Bronchial epithelial cell (primary cell): Measurements from ENCODE around the gene SRC. TPM values are rescaled to one million over a fixed set of nuclear protein-coding genes. Genes with fewer than 3 reads are reported as not detected.

ENCODE experiments used
- DNase-seq: peaks from one replicate; pipeline ENCODE4 v3.0.0-alpha.2; 2010; ENCODE audit warnings: low read depth
- FAIRE-seq: peaks from 2 replicates; lab custom pipeline; 2011; peaks lifted over from hg19 to GRCh38; lab: Jason Lieb, UNC
- H3K27me3 ChIP-seq: 2 replicates; pipeline ENCODE4 v1.5.1; 2011; ENCODE audit warnings: low read length; ENCODE audit not compliant: control insufficient read depth, insufficient read depth
- H3K36me3 ChIP-seq: 2 replicates; pipeline ENCODE4 v1.5.1; 2011; ENCODE audit warnings: low read length; ENCODE audit not compliant: control insufficient read depth, insufficient read depth
- H3K4me3 ChIP-seq: 2 replicates; pipeline ENCODE4 v1.5.1; 2011; ENCODE audit warnings: mild to moderate bottlenecking, low read depth, low read length, control low read depth
- CTCF ChIP-seq: IDR thresholded peaks from 2 replicates; pipeline ENCODE4 v1.5.1; 2011; ENCODE audit warnings: mild to moderate bottlenecking, moderate library complexity, low read length, control low read depth, inconsistent platforms; ENCODE audit not compliant: insufficient read depth, severe bottlenecking
- total RNA-seq: library from RNA; depleted of rRNA; stranded (reverse); fragments of >200 nt; gene quantifications from 2 replicates; pipeline ENCODE4 v1.2.1, GENCODE V29; 2014

Gene SRC
- total RNA-seq, 1 donor from 2014 or later: 16.6 TPM

DNA sequence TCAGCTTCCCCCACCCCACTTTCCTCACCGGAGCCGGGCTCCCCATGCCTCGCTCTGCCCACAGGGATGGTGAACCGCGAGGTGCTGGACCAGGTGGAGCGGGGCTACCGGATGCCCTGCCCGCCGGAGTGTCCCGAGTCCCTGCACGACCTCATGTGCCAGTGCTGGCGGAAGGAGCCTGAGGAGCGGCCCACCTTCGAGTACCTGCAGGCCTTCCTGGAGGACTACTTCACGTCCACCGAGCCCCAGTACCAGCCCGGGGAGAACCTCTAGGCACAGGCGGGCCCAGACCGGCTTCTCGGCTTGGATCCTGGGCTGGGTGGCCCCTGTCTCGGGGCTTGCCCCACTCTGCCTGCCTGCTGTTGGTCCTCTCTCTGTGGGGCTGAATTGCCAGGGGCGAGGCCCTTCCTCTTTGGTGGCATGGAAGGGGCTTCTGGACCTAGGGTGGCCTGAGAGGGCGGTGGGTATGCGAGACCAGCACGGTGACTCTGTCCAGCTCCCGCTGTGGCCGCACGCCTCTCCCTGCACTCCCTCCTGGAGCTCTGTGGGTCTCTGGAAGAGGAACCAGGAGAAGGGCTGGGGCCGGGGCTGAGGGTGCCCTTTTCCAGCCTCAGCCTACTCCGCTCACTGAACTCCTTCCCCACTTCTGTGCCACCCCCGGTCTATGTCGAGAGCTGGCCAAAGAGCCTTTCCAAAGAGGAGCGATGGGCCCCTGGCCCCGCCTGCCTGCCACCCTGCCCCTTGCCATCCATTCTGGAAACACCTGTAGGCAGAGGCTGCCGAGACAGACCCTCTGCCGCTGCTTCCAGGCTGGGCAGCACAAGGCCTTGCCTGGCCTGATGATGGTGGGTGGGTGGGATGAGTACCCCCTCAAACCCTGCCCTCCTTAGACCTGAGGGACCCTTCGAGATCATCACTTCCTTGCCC lies 57.4 kb downstream of the SRC start:
- Histone ChIP-seq H3K27me3 (no peaks in the 10 kb centered on the region), H3K4me3 (no peak overlapping the region), H3K36me3 (peaks cover 15% of the 10 kb centered on the region)
- no peak for TF ChIP-seq CTCF
- FAIRE-seq (no peak), DNase-seq (no peak)

GRCh38 chr20:37404461-37404890 lies 58.5 kb downstream of the SRC start:
- Histone ChIP-seq H3K4me3 (no peak overlapping the region), H3K27me3 (no peaks in the 10 kb centered on the region), H3K36me3 (peaks cover 13% of the 10 kb centered on the region)
- no peak for DNase-seq
- TF ChIP-seq CTCF: no peak
- no peak for FAIRE-seq

DNA sequence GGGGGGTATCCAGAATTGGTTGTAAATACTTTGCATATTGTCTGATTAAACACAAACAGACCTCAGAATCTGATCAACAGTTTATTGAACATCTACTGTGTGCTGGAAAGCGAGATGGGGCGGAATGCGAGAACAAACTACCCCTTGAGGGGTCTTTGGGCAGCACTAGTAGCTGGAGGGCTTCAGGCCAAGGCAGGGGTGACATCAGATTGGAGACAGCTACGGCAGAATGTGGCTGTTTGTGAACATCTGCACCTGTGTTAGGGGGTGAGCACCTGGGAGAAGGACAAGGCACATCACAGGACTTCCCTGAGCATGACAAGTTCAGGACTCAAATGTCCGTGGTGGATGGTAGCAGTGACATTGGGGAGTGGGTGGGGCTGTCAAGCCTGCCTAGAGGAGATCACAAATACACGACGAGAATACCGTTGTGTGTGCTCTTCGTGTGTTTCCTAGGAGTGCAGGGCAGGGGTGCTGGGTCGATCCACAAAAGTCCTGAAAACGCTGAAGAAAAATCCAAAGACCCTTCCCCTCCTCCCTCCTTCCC lies 59.5 kb downstream of the SRC start:
- H3K4me3 ChIP-seq: no peak overlapping the region
- H3K36me3 ChIP-seq: peaks cover 10% of the 10 kb centered on the region
- TF ChIP-seq CTCF: no peak
- H3K27me3 ChIP-seq: peaks cover 2% of the 10 kb centered on the region
- no peak for DNase-seq
- FAIRE-seq: no peak

DNA sequence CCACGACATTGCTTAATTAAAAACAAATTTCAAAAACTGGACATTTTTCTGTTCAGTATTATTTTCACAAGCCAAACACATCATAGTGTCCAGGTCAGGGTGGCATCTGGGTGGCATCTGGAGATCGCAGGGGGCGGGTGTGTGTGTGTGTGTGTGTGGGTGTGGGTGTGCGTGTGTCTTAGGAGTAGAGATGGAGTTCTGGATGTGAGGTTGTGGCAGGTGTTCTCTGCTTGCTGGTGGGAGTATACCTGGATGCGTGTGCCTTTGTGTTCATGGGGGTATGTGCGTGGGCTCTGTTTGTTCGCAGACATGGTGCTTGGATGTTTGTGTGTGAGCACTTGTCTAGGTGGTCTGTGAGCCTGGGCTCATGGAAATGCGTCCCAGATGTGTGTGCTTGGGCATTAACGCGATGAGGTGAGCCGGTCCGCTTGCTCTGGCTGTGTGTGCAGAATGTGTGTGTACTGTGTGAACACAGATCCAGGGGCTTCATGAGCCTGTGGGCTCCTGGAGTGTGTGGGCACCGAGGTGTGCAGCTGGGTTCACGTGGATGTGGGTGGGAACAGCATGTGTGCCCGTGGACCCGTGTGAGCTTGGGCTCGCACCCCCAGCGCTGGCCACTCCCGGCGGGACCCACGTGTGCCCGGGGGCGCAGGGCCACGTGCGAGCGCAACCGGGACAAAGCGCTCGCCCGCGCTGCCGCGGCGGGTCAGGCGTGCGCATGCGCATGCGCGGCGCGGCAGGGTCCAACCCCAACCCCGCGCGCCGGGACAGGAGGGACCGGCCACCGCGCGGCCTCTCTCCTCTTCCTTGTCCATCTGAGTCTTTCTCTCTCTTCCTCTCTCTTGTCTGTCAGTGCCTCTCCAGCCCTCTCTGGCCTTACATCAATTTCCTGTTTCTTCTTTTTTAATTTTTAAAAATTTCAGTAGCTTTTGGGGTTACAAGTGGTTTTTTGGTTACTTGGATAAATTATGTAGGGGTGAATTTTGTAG lies 60.4 kb downstream of the SRC start:
- FAIRE-seq (no peak), DNase-seq (peak; percentile 17)
- Histone ChIP-seq H3K4me3 (peak overlapping the region; percentile 34), H3K27me3 (peaks cover 4% of the 10 kb centered on the region), H3K36me3 (peaks cover 10% of the 10 kb centered on the region)
- no peak for TF ChIP-seq CTCF

- Histone ChIP-seq H3K27me3 (peaks cover 8% of the 10 kb centered on the region), H3K4me3 (peak overlapping the region; percentile 34), H3K36me3 (peaks cover 2% of the 10 kb centered on the region)
- FAIRE-seq: no peak
- DNase-seq: peak; percentile 67
- no peak for TF ChIP-seq CTCF
Measured at GRCh38 chr20:37407019-37407566, 61.2 kb downstream of the SRC start.
